Skeletal muscle satellite cell (primary cell): ENCODE data around the gene CILP2. TPM values are rescaled to one million over a fixed set of nuclear protein-coding genes. Genes with fewer than 3 reads are reported as not detected.
A peak's percentile ranks its signal among the peaks of the same experiment; 100 is the strongest.

Experiments
- H3K27me3 ChIP-seq: 2 replicates; pipeline ENCODE4 v1.7.0; 2013; ENCODE audit warnings: low read length; ENCODE audit not compliant: control insufficient read depth, insufficient read depth
- H3K36me3 ChIP-seq: 2 replicates; pipeline ENCODE4 v1.7.0; 2013; ENCODE audit warnings: mild to moderate bottlenecking, control low read depth, low read length; ENCODE audit not compliant: insufficient read depth
- H3K4me1 ChIP-seq: 2 replicates; pipeline ENCODE4 v1.7.0; 2013; ENCODE audit warnings: low read length; ENCODE audit not compliant: control insufficient read depth, insufficient read depth
- H3K4me2 ChIP-seq: 2 replicates; pipeline ENCODE4 v1.7.0; 2013; ENCODE audit warnings: mild to moderate bottlenecking, low read length
- H3K4me3 ChIP-seq: 2 replicates; pipeline ENCODE4 v1.7.0; 2013; ENCODE audit warnings: low read length
- H3K9ac ChIP-seq: 2 replicates; pipeline ENCODE4 v1.7.0; 2013; ENCODE audit warnings: mild to moderate bottlenecking, low read depth, low read length, moderate library complexity
- H3K9me3 ChIP-seq: replicated peaks from 2 replicates; pipeline ENCODE4 v1.7.0; 2013; ENCODE audit warnings: mild to moderate bottlenecking, control low read depth, low read length
- total RNA-seq: library from RNA; depleted of rRNA; stranded (reverse); fragments of >200 nt; gene quantifications from 2 replicates; pipeline ENCODE4 v1.2.3, GENCODE V29; 2012; rRNA removed

The CILP2 gene
- 0.25 and 0.66 TPM in 2 replicates for total RNA-seq

DNA sequence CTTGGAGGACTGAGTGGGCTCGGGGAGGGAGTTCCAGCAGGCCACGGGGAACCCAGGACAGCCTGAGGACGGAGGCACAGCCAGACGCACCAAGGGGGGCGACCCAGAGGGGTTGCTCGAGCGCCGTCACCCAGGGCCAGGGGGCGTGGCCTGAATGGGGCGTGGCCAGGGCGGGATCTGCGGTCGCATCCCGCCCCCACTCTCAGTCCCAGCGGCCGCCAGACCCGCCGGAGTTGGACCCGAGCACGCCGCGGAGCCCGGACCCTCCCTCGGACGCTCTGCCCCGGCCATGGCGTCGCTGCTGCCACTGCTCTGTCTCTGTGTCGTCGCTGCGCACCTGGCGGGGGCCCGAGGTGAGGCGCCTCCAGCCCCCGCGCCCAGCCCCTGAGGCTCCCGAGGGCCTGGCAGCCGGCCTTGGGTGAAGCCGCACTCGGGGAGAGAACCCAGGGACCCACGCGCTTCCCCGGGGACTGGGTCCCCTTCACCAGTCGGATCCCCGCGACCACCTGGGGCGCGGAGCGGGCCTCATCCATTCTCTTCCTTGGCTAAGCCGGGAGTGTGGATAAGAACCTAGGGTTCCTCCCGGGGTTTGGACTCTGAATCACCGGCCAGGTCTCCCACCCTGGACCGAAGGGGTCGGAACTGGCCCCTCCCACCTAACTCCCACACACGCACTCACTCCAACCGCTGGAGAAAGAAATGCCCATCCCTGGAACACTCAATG lies at the start of gene CILP2:
Gene CILP2, plus strand, starts transcription at position 205 of the 724 bp plus-strand sequence. Its CDS starts 85 bp downstream, at position 290.
- H3K4me3 ChIP-seq, result peak within 1 kb of the TSS; percentile 49
- H3K27me3 ChIP-seq, result peaks cover 30% of the 10 kb centered on the region
- H3K9me3 ChIP-seq, result no peaks in the 10 kb centered on the region
- peak within 1 kb of the TSS; percentile 62 for H3K4me2 ChIP-seq
- peaks cover 21% of the 10 kb centered on the region for H3K4me1 ChIP-seq
- no peak within 1 kb of the TSS for H3K9ac ChIP-seq
- H3K36me3 ChIP-seq, result no peaks in the 10 kb centered on the region

GRCh38 chr19:19488875-19489690 lies 49.0 kb upstream of the CILP2 start:
- Histone ChIP-seq H3K9me3 (no peaks in the 10 kb centered on the region), H3K9ac (peak overlapping the region; percentile 73), H3K4me3 (peak overlapping the region; percentile 42), H3K4me2 (peak overlapping the region; percentile 55), H3K36me3 (peaks cover 16% of the 10 kb centered on the region), H3K27me3 (no peaks in the 10 kb centered on the region), H3K4me1 (peaks cover 46% of the 10 kb centered on the region)

- Histone ChIP-seq H3K27me3 (no peaks in the 10 kb centered on the region), H3K4me1 (peaks cover 47% of the 10 kb centered on the region), H3K36me3 (peaks cover 24% of the 10 kb centered on the region), H3K4me3 (no peak overlapping the region), H3K9me3 (no peaks in the 10 kb centered on the region), H3K9ac (peak overlapping the region; percentile 30), H3K4me2 (peak overlapping the region; percentile 59)
These were observed 48.3 kb upstream of the CILP2 start for GRCh38 chr19:19489804-19490204.

DNA sequence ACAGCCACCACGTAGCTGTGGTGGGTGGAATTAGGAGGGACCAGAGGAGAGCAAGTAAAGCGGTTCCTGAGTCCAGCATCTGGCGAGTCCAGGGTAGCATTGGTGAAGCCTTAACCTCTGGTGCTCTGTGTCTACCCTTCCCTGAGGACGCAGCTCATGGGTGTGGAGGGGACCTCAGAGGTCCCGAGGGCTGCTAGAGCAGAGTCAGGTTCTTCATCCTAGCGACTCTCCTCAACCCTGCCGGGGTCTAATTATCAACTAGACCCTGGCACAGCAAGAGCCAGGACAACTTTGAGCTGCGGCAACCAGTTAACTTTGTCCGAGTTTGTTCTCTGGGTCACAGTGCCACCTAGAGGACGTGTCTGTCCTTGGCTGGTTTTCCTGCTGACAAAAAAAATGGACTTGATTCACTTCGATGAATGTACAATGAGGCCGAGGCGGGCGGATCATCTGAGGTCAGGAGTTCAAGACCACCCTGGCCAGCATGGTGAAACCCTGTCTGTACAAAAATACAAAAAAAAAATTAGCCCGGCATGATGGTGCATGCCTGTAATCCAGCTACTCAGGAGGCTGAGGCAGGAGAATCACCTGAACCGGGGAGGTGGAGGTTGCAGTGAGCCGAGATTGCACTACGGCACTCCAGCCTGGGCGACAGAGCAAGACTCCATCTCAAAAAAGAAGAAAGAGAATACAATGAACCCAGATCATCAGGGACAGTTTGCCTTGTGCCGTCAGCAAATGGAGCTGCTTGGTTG lies 47.7 kb upstream of the CILP2 start:
- Histone ChIP-seq H3K9ac (peak overlapping the region; percentile 30), H3K9me3 (no peaks in the 10 kb centered on the region), H3K4me2 (peak overlapping the region; percentile 59), H3K4me3 (no peak overlapping the region), H3K27me3 (no peaks in the 10 kb centered on the region), H3K4me1 (peaks cover 41% of the 10 kb centered on the region), H3K36me3 (peaks cover 27% of the 10 kb centered on the region)

GRCh38 chr19:19491321-19492025 lies 46.6 kb upstream of the CILP2 start:
- H3K4me3 ChIP-seq, result no peak overlapping the region
- peaks cover 35% of the 10 kb centered on the region for H3K4me1 ChIP-seq
- no peaks in the 10 kb centered on the region for H3K27me3 ChIP-seq
- H3K36me3 ChIP-seq, result peaks cover 37% of the 10 kb centered on the region
- H3K4me2 ChIP-seq, result no peak overlapping the region
- H3K9ac ChIP-seq, result no peak overlapping the region
- H3K9me3 ChIP-seq, result no peaks in the 10 kb centered on the region

GRCh38 chr19:19492026-19492610 lies 45.9 kb upstream of the CILP2 start:
- no peak overlapping the region for H3K9ac ChIP-seq
- H3K9me3 ChIP-seq, result no peaks in the 10 kb centered on the region
- H3K4me3 ChIP-seq, result no peak overlapping the region
- peaks cover 40% of the 10 kb centered on the region for H3K36me3 ChIP-seq
- no peak overlapping the region for H3K4me2 ChIP-seq
- no peaks in the 10 kb centered on the region for H3K27me3 ChIP-seq
- H3K4me1 ChIP-seq, result peaks cover 35% of the 10 kb centered on the region

- Histone ChIP-seq H3K4me2 (no peak overlapping the region), H3K4me1 (peaks cover 21% of the 10 kb centered on the region), H3K9me3 (no peaks in the 10 kb centered on the region), H3K9ac (peak overlapping the region; percentile 34), H3K4me3 (no peak overlapping the region), H3K36me3 (peaks cover 58% of the 10 kb centered on the region), H3K27me3 (no peaks in the 10 kb centered on the region)
These were observed 44.1 kb upstream of the CILP2 start for GRCh38 chr19:19493841-19494546.

GRCh38 chr19:19495614-19496603 lies 42.2 kb upstream of the CILP2 start:
- Histone ChIP-seq H3K9ac (no peak overlapping the region), H3K27me3 (no peaks in the 10 kb centered on the region), H3K9me3 (no peaks in the 10 kb centered on the region), H3K4me3 (no peak overlapping the region), H3K4me2 (no peak overlapping the region), H3K36me3 (peaks cover 73% of the 10 kb centered on the region), H3K4me1 (peaks cover 7% of the 10 kb centered on the region)

- no peak overlapping the region for H3K4me2 ChIP-seq
- no peaks in the 10 kb centered on the region for H3K27me3 ChIP-seq
- no peak overlapping the region for H3K9ac ChIP-seq
- peaks cover 86% of the 10 kb centered on the region for H3K36me3 ChIP-seq
- H3K4me3 ChIP-seq, result no peak overlapping the region
- H3K4me1 ChIP-seq, result peaks cover 7% of the 10 kb centered on the region
- no peaks in the 10 kb centered on the region for H3K9me3 ChIP-seq
These were observed 39.6 kb upstream of the CILP2 start for GRCh38 chr19:19498255-19498991.
